Neural progenitor cell (in vitro differentiated cells): ENCODE measurements around the gene SPOP. TPM values are rescaled to one million over a fixed set of nuclear protein-coding genes. Genes with fewer than 3 reads are reported as not detected.

Experiments
- DNase-seq: peaks from one replicate; pipeline ENCODE4 v3.0.0-alpha.2; 2016; ENCODE audit warnings: low spot score
- H2AFZ ChIP-seq: fragments of 200-600 bp; sonication (generic); replicated peaks from 2 replicates; pipeline ENCODE4 v1.6.1; 2016; ENCODE audit warnings: antibody characterized with exemption
- H3F3A ChIP-seq: fragments of 200-600 bp; sonication (generic); 2 replicates; pipeline ENCODE4 v1.6.1; 2016; ENCODE audit warnings: antibody characterized with exemption, low read depth
- H3K27ac ChIP-seq: fragments of 200-600 bp; sonication (generic); 2 replicates; pipeline ENCODE4 v1.5.1; 2016; ENCODE audit warnings: mild to moderate bottlenecking
- H3K27me3 ChIP-seq: fragments of 200-600 bp; sonication (generic); 2 replicates; pipeline ENCODE4 v1.6.1; 2016; ENCODE audit warnings: mild to moderate bottlenecking, moderate library complexity
- H3K36me3 ChIP-seq: fragments of 200-600 bp; sonication (generic); 2 replicates; pipeline ENCODE4 v1.5.1; 2016
- H3K4me1 ChIP-seq: fragments of 200-600 bp; sonication (generic); 2 replicates; pipeline ENCODE4 v1.6.1; 2016; ENCODE audit warnings: mixed run types
- H3K4me2 ChIP-seq: fragments of 200-600 bp; sonication (generic); 2 replicates; pipeline ENCODE4 v1.6.1; 2016
- H3K4me3 ChIP-seq: fragments of 200-600 bp; sonication (generic); 2 replicates; pipeline ENCODE4 v1.5.1; 2016
- H3K79me2 ChIP-seq: fragments of 200-600 bp; sonication (generic); 2 replicates; pipeline ENCODE4 v1.6.1; 2016; ENCODE audit warnings: low read depth
- H3K9ac ChIP-seq: fragments of 200-600 bp; sonication (generic); 2 replicates; pipeline ENCODE4 v1.6.1; 2016
- H3K9me3 ChIP-seq: fragments of 200-600 bp; sonication (generic); 2 replicates; pipeline ENCODE4 v1.5.1; 2016; ENCODE audit warnings: low read depth
- H4K20me1 ChIP-seq: fragments of 200-600 bp; sonication (generic); 2 replicates; pipeline ENCODE4 v1.6.1; 2016; ENCODE audit warnings: low read depth
- H3K27ac Mint-ChIP-seq: 3 replicates; pipeline ENCODE4 v1.8.0; 2021; ENCODE audit warnings: mixed read lengths
- H3K27me3 Mint-ChIP-seq: 2 replicates; pipeline ENCODE4 v1.8.0; 2022; ENCODE audit warnings: low read depth, mild to moderate bottlenecking, inconsistent platforms, moderate library complexity, mixed read lengths; ENCODE audit not compliant: insufficient read depth
- H3K36me3 Mint-ChIP-seq: 3 replicates; pipeline ENCODE4 v1.8.0; 2021; ENCODE audit warnings: mixed read lengths
- H3K4me1 Mint-ChIP-seq: 3 replicates; pipeline ENCODE4 v1.8.0; 2021; ENCODE audit warnings: mixed read lengths
- H3K4me3 Mint-ChIP-seq: 3 replicates; pipeline ENCODE4 v1.8.0; 2021; ENCODE audit warnings: mild to moderate bottlenecking, moderate library complexity, mixed read lengths
- H3K9me3 Mint-ChIP-seq: 3 replicates; pipeline ENCODE4 v1.8.0; 2020; ENCODE audit warnings: mixed read lengths
- EZH2 ChIP-seq: fragments of 200-600 bp; sonication (generic); IDR thresholded peaks from 2 replicates; pipeline ENCODE4 v1.6.1; 2017; ENCODE audit warnings: antibody characterized with exemption, mild to moderate bottlenecking, moderate library complexity
- EZH2phosphoT487 ChIP-seq: fragments of 200-600 bp; sonication (generic); IDR thresholded peaks from 2 replicates; pipeline ENCODE4 v1.6.1; 2017; ENCODE audit warnings: antibody characterized with exemption
- total RNA-seq: library from RNA; depleted of rRNA; stranded (reverse); fragments of >200 nt; gene quantifications from 2 replicates; pipeline ENCODE4 v1.2.3, GENCODE V29; 2015; ENCODE audit warnings: low replicate concordance
- TF ChIP-seq, protein P1 (sequence below): fragments of 200-600 bp; sonication (generic); IDR thresholded peaks from 2 replicates; pipeline ENCODE4 v1.5.1; 2017; ENCODE audit warnings: antibody characterized with exemption, mild to moderate bottlenecking

SPOP gene
- total RNA-seq, 1 donor from 2014 or later: 40.3 TPM

DNA sequence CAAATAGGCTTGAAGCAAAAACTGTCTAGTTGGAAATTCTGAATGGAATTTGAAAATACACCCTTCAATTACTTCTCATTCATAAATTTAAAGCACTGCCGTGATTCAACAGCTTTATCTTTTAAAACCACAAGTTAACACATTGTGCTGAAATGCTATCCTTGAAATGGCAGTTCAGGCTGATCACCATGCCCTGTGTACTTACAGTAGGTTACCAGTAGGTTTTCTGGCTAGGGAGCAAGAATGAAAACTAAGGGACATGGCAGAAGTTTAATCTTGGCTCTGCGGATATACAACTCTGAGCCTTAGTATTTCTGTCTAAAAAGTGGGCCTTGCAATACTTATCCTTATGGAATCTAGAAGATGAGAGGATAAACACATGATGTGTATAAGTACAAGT, 74.2 kb downstream of the SPOP start:
- Mint-ChIP-seq H3K27me3 (no peaks in the 10 kb centered on the region), H3K27ac (no peak overlapping the region), H3K4me3 (no peak overlapping the region), H3K4me1 (no peaks in the 10 kb centered on the region), H3K36me3 (peaks cover 22% of the 10 kb centered on the region), H3K9me3 (no peaks in the 10 kb centered on the region)
- Histone ChIP-seq H3K36me3 (peaks cover 12% of the 10 kb centered on the region), H3K9me3 (no peaks in the 10 kb centered on the region), H3K4me3 (peak overlapping the region; percentile 32), H4K20me1 (peaks cover 31% of the 10 kb centered on the region), H2AFZ (no peak overlapping the region), H3K79me2 (no peaks in the 10 kb centered on the region), H3K4me2 (peak overlapping the region; percentile 78), H3K9ac (no peak overlapping the region), H3K27me3 (no peaks in the 10 kb centered on the region), H3K27ac (peak overlapping the region; percentile 78), H3K4me1 (peaks cover 60% of the 10 kb centered on the region), H3F3A (peaks cover 41% of the 10 kb centered on the region)
- TF ChIP-seq, protein P1, sequence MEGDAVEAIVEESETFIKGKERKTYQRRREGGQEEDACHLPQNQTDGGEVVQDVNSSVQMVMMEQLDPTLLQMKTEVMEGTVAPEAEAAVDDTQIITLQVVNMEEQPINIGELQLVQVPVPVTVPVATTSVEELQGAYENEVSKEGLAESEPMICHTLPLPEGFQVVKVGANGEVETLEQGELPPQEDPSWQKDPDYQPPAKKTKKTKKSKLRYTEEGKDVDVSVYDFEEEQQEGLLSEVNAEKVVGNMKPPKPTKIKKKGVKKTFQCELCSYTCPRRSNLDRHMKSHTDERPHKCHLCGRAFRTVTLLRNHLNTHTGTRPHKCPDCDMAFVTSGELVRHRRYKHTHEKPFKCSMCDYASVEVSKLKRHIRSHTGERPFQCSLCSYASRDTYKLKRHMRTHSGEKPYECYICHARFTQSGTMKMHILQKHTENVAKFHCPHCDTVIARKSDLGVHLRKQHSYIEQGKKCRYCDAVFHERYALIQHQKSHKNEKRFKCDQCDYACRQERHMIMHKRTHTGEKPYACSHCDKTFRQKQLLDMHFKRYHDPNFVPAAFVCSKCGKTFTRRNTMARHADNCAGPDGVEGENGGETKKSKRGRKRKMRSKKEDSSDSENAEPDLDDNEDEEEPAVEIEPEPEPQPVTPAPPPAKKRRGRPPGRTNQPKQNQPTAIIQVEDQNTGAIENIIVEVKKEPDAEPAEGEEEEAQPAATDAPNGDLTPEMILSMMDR: peak; percentile 29
- TF ChIP-seq EZH2phosphoT487 (no peak), EZH2 (no peak)
- no peak for DNase-seq

DNA sequence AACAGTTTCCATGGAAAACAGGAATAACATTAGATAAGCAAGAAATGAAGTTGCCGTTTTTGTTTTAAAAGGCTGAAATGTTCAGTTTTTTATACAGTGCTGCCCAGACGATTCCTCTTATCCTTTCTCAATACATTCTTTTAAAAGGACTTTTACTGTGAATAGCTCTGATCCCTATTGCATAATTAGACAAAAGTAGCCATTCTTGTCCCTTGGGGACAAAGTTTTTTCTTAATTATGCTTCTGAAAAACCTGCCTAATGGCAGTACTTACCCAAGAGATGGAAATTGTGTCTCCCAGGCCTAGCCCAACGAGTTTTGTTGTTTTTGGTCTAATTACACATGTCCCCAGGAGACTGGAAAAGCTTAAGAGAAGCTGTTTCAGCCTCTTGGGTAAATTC, 74.7 kb downstream of the SPOP start:
- H3K9me3 ChIP-seq: no peaks in the 10 kb centered on the region
- peaks cover 32% of the 10 kb centered on the region for H4K20me1 ChIP-seq
- peak overlapping the region; percentile 78 for H3K4me2 ChIP-seq
- Mint-ChIP-seq H3K27ac (no peak overlapping the region), H3K27me3 (no peaks in the 10 kb centered on the region), H3K9me3 (no peaks in the 10 kb centered on the region), H3K4me3 (no peak overlapping the region), H3K4me1 (no peaks in the 10 kb centered on the region), H3K36me3 (peaks cover 23% of the 10 kb centered on the region)
- H2AFZ ChIP-seq: no peak overlapping the region
- H3F3A ChIP-seq: peaks cover 41% of the 10 kb centered on the region
- H3K9ac ChIP-seq: no peak overlapping the region
- H3K4me3 ChIP-seq: peak overlapping the region; percentile 32
- TF ChIP-seq, protein P1: no peak
- peaks cover 12% of the 10 kb centered on the region for H3K36me3 ChIP-seq
- H3K4me1 ChIP-seq: peaks cover 60% of the 10 kb centered on the region
- no peaks in the 10 kb centered on the region for H3K79me2 ChIP-seq
- no peaks in the 10 kb centered on the region for H3K27me3 ChIP-seq
- peak overlapping the region; percentile 78 for H3K27ac ChIP-seq
- no peak for DNase-seq

DNA sequence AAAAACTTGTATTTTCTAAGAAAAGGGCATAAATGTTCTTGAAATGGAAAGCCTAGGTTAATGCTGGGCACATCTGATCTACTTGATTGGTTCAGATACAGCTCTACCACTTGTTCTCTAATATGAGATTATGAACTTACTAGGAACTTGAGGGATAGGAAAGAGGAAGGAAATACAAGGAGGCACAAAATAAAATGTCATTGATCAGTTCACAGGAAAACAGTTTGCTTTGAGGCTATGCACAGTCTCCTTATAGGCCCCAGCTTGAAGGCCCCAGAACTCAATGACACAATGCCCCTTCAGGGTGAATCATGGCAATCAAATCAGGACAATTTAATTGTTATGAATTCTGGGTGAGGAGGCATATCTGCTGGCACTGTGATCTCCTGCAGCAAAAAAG, 75.1 kb downstream of the SPOP start:
- peaks cover 60% of the 10 kb centered on the region for H3K4me1 ChIP-seq
- TF ChIP-seq EZH2: no peak
- TF ChIP-seq, protein P1: no peak
- TF ChIP-seq EZH2phosphoT487: no peak
- peak overlapping the region; percentile 39 for H3K9ac ChIP-seq
- H2AFZ ChIP-seq: no peak overlapping the region
- H3K27me3 Mint-ChIP-seq: no peaks in the 10 kb centered on the region
- H3K4me2 ChIP-seq: peak overlapping the region; percentile 78
- peak overlapping the region; percentile 32 for H3K4me3 ChIP-seq
- H3K27me3 ChIP-seq: no peaks in the 10 kb centered on the region
- no peaks in the 10 kb centered on the region for H3K4me1 Mint-ChIP-seq
- H3K36me3 Mint-ChIP-seq: peaks cover 25% of the 10 kb centered on the region
- no peaks in the 10 kb centered on the region for H3K9me3 ChIP-seq
- no peak overlapping the region for H3K27ac Mint-ChIP-seq
- peaks cover 12% of the 10 kb centered on the region for H3K36me3 ChIP-seq
- DNase-seq: no peak
- H3K79me2 ChIP-seq: no peaks in the 10 kb centered on the region
- H3F3A ChIP-seq: peaks cover 41% of the 10 kb centered on the region
- H3K27ac ChIP-seq: peak overlapping the region; percentile 78
- peaks cover 34% of the 10 kb centered on the region for H4K20me1 ChIP-seq
- H3K4me3 Mint-ChIP-seq: no peak overlapping the region
- H3K9me3 Mint-ChIP-seq: no peaks in the 10 kb centered on the region
